NT2/D1 (cell line): ENCODE measurements around the gene SPG21.

ENCODE experiments used
- SUZ12 ChIP-seq: IDR thresholded peaks from 2 replicates; pipeline ENCODE4 v1.6.1; 2011; ENCODE audit not compliant: insufficient read length, insufficient read depth; ENCODE audit errors: extremely low read depth
- YY1 ChIP-seq: IDR thresholded peaks from 2 replicates; pipeline ENCODE4 v1.6.1; 2011; ENCODE audit not compliant: insufficient read length, insufficient read depth
- ZNF274 ChIP-seq: IDR thresholded peaks from 2 replicates; pipeline ENCODE4 v1.6.1; 2011; ENCODE audit warnings: mild to moderate bottlenecking, low read depth, low read length

DNA sequence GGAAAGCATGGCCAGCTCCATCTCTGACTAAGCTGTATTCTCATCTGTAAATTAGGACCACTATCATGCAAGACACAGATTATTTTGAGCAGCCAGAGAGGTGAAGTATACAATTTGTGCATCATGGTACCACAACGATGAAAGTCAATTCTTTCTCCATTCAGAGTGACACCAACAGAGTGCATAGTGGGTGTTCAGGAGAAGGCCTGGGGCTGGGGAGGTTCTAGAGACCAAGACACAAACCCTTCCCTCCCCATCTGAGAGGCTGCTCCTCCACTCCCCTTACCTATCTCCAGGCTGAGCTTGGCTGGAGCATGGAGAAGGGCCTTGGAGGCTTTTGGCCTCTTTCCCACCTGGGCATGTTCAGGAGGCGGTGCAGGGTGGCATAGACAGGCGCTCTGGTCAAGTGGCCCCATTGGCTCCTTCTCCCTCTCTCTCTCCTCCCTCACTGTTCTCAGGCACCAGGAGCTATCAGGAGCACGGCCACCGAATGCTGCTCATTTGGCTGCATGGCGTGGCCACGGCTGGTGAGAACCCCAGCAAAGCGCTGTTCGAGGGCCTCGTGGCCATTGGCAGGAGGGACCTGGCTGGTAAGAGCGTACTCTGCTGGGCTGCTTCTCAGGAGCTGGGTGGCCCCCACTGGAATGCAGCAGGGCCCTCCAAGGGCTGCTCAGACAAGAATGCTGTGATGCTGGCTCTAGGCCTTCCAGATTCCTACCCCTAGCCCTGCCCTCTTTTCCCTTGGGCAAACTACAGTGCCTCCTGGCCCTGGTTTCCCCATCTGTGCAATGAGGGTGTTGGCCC lies 40.1 kb downstream of the SPG21 start:
- TF ChIP-seq ZNF274 (no peak), SUZ12 (no peak), YY1 (no peak)
